Esophagus muscularis mucosa (tissue), 4 donors: ENCODE data around the gene PFDN4. TPM values are rescaled to one million over a fixed set of nuclear protein-coding genes. Genes with fewer than 3 reads are reported as not detected.
"Not testable (repeated sequence)": the region's sequence is repeated elsewhere in the genome, so short reads cannot be mapped to it uniquely, and the experiment has no call there.

Experiments used
- DNase-seq: peaks from one replicate; pipeline ENCODE4 v3.0.0-alpha.2; 2017; ENCODE audit errors: extremely low spot score
- H3K27ac ChIP-seq, 4 donors: fragments of 200-600 bp; sonication (generic); replicated peaks in 1 of 4; 1 replicate in 3 of 4; 2 replicates in 1 of 4; pipeline ENCODE4 v1.5.1; 2016 to 2019; ENCODE audit warnings: mild to moderate bottlenecking in 1 of 4
- H3K27me3 ChIP-seq, 4 donors: fragments of 200-600 bp; sonication (generic); one replicate each; pipeline versions ENCODE4 v1.5.1 to v1.6.0; 2016 to 2019
- H3K36me3 ChIP-seq, 4 donors: fragments of 200-600 bp; sonication (generic); one replicate each; pipeline ENCODE4 v1.5.1; 2016 to 2019
- H3K4me1 ChIP-seq, 4 donors: fragments of 200-600 bp; sonication (generic); one replicate each; pipeline ENCODE4 v1.5.1; 2016 to 2019
- H3K4me3 ChIP-seq, 4 donors: fragments of 200-600 bp; sonication (generic); 1 replicate in 2 of 4; 2 replicates in 2 of 4; pipeline ENCODE4 v1.5.1; 2016 to 2019; ENCODE audit warnings: mild to moderate bottlenecking in 4 of 4, moderate library complexity in 1 of 4
- H3K9me3 ChIP-seq, 4 donors: fragments of 200-600 bp; sonication (generic); 1 replicate in 3 of 4; 2 replicates in 1 of 4; pipeline ENCODE4 v1.5.1; 2016 to 2019
- EP300 ChIP-seq: sonication (generic); formaldehyde crosslinking; IDR thresholded peaks from one replicate; pipeline ENCODE4 v1.6.1; 2017; ENCODE audit warnings: antibody characterized with exemption
- POLR2A ChIP-seq: fragments of 450-650 bp; IDR thresholded peaks from one replicate; pipeline ENCODE4 v1.6.1; 2017; ENCODE audit warnings: antibody characterized with exemption, moderate library complexity, mild to moderate bottlenecking, low read depth
- POLR2AphosphoS5 ChIP-seq, 2 donors: sonication (generic); formaldehyde crosslinking; IDR thresholded peaks; one replicate each; pipeline ENCODE4 v1.6.1; 2017; ENCODE audit warnings: antibody characterized with exemption in 2 of 2
- whole genome bisulfite sequencing: methylation state at CpG from one replicate; pipeline ENCODE4 v1.1.5; 2018; 5-methylcytosine and 5-hydroxymethylcytosine counted together
- intact Hi-C: fragments of 100-400 bp; cut with DNase I; formaldehyde crosslinking; loops from one replicate; pipeline ENCODE4 v1.15.1; 2023
- total RNA-seq, 4 donors: library from RNA; depleted of rRNA; stranded (reverse); fragments of >200 nt; gene quantifications; one replicate each; pipeline versions ENCODE4 v1.1.0 to v1.2.1, GENCODE V29; 2016
- TF ChIP-seq, protein P1 (sequence below), 3 experiments: fragments of 200-600 bp in 2 of 3; fragments of 450-650 bp in 1 of 3; sonication (generic) in 2 of 3; IDR thresholded peaks; one replicate each; pipeline ENCODE4 v1.5.1; 2017 to 2019; ENCODE audit warnings: antibody characterized with exemption in 3 of 3, mild to moderate bottlenecking in 2 of 3, moderate library complexity in 1 of 3

Gene PFDN4
- total RNA-seq, 4 donors from 2014 or later: 43.2 to 96.8 (median 58.7) TPM

DNA sequence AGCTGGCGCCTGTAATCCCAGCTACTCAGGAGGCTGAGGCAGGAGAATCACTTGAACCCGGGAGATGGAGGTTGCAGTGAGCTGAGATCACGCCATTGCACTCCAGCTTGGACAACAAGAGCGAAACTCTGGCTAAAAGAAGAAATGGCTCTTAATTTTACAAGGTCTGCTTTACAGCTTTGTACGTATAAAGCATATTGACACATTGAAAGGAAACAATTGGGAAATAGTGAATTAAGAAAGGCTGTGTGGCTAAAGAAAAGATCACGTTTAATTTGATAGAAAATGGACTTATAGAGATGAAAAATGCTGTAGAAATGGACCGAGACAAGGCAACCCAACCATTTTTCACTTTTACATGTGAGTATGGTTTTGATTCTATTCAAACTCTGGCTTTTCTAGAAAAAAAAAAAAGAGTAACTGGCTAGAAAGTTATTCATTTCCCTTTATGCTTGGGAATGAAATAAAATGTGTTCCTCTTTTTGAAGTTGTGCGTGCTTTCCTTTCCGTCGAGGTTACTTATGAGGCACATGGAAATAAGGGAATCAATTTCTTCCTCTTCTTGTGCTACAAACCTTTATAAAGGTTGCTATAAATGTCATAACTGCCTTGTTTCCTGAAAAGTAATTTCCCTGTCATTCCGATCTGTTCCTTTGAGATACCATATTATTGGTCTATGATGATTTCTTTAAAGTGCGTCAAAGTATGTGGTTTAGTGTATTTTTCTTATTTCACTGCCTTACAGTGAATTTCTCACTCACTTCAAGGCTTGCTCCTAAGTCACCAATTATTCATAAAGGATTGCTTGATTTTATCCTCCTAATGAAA is 29.4 kb downstream of the PFDN4 start:
- Histone ChIP-seq H3K36me3 (no peaks in the 10 kb centered on the region), H3K4me1 (no peaks in the 10 kb centered on the region), H3K9me3 (no peaks in the 10 kb centered on the region), H3K27ac (no peak overlapping the region), H3K27me3 (no peaks in the 10 kb centered on the region), H3K4me3 (no peak overlapping the region)
- no peak for TF ChIP-seq EP300
- no peak for TF ChIP-seq POLR2A
- TF ChIP-seq POLR2AphosphoS5 (IDR thresholded peaks at IDR 0.05): no peak
- TF ChIP-seq, protein P1, sequence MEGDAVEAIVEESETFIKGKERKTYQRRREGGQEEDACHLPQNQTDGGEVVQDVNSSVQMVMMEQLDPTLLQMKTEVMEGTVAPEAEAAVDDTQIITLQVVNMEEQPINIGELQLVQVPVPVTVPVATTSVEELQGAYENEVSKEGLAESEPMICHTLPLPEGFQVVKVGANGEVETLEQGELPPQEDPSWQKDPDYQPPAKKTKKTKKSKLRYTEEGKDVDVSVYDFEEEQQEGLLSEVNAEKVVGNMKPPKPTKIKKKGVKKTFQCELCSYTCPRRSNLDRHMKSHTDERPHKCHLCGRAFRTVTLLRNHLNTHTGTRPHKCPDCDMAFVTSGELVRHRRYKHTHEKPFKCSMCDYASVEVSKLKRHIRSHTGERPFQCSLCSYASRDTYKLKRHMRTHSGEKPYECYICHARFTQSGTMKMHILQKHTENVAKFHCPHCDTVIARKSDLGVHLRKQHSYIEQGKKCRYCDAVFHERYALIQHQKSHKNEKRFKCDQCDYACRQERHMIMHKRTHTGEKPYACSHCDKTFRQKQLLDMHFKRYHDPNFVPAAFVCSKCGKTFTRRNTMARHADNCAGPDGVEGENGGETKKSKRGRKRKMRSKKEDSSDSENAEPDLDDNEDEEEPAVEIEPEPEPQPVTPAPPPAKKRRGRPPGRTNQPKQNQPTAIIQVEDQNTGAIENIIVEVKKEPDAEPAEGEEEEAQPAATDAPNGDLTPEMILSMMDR (IDR thresholded peaks at IDR 0.05): no peak
- 85% methylated on average over 12 of the region's 12 CpGs for WGBS
- intact Hi-C loops: no loop called here
- DNase-seq: no peak

DNA sequence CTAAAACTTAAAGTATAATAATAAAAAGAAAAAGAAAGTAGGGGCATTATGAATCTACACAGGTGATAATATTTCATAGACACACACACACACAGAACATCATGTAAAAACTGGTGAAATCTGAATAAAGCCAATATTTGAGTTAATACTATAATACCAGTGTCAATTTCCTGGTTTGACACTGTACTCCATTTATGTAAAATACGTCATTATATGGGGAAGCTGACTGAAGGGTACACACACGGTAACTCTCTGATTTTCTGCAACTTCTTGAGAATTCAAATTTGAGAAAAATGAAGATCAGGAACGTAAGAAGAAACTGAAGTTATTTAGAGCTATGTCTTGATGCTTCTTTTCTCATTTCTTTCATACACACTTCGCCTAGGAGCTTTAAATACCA is 36.2 kb downstream of the PFDN4 start:
- no peak for DNase-seq
- Histone ChIP-seq H3K27me3 (no peaks in the 10 kb centered on the region), H3K27ac (no peak overlapping the region), H3K36me3 (no peaks in the 10 kb centered on the region), H3K4me3 (no peak overlapping the region), H3K9me3 (no peaks in the 10 kb centered on the region), H3K4me1 (no peaks in the 10 kb centered on the region)
- WGBS: 86% methylated on average over 4 of the region's 4 CpGs
- intact Hi-C loops: no loop called here
- TF ChIP-seq, protein P1 (IDR thresholded peaks at IDR 0.05): no peak
- TF ChIP-seq POLR2AphosphoS5 (IDR thresholded peaks at IDR 0.05): no peak
- TF ChIP-seq POLR2A: no peak
- no peak for TF ChIP-seq EP300

DNA sequence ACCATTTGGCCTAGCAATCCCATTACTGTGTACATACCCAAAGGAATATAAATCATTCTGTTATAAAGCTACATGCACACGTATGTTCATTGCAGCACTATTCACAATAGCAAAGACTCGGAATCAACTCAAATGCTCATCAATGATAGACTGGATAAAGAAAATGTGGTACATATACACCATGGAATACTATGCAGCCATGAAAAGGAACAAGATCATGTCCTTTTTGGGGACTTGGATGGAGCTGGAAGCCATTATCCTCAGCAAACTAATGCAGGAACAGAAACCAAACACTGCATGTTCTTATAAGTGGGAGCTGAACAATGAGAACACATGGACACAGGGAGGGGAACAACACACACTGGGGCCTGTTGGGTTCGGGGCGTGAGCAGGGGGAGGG is 40.8 kb downstream of the PFDN4 start:
- H3K9me3 ChIP-seq, H3K4me3 ChIP-seq, H3K4me1 ChIP-seq, intact Hi-C loops, DNase-seq, H3K27ac ChIP-seq, H3K27me3 ChIP-seq, H3K36me3 ChIP-seq: not testable (repeated sequence)
- 78% methylated on average over 4 of the region's 4 CpGs for WGBS

GRCh38 chr20:54250691-54251090 is 42.8 kb downstream of the PFDN4 start:
- Histone ChIP-seq H3K4me1 (no peaks in the 10 kb centered on the region), H3K27me3 (no peaks in the 10 kb centered on the region), H3K4me3 (no peak overlapping the region), H3K27ac (no peak overlapping the region), H3K9me3 (no peaks in the 10 kb centered on the region), H3K36me3 (no peaks in the 10 kb centered on the region)
- TF ChIP-seq POLR2AphosphoS5 (IDR thresholded peaks at IDR 0.05) (no peak), POLR2A (no peak), EP300 (no peak)
- TF ChIP-seq, protein P1 (IDR thresholded peaks at IDR 0.05): no peak
- DNase-seq: no peak
- 93% methylated on average over 2 of the region's 10 CpGs for WGBS
- intact Hi-C loops: no loop called here

- Histone ChIP-seq H3K9me3 (no peaks in the 10 kb centered on the region), H3K4me3 (no peak overlapping the region), H3K36me3 (no peaks in the 10 kb centered on the region), H3K27me3 (no peaks in the 10 kb centered on the region), H3K4me1 (no peaks in the 10 kb centered on the region), H3K27ac (no peak overlapping the region)
- intact Hi-C loops: no loop called here
- WGBS: 81% methylated on average over 3 of the region's 3 CpGs
- DNase-seq: no peak
- TF ChIP-seq EP300: no peak
- no peak for TF ChIP-seq POLR2A
- TF ChIP-seq, protein P1 (IDR thresholded peaks at IDR 0.05): no peak
- no peak for TF ChIP-seq POLR2AphosphoS5 (IDR thresholded peaks at IDR 0.05)
Measured at GRCh38 chr20:54251096-54251495, 43.2 kb downstream of the PFDN4 start.
